Astrocyte (in vitro differentiated cells and primary cell): Measurements from ENCODE around the gene GPATCH8. TPM values are rescaled to one million over a fixed set of nuclear protein-coding genes. Genes with fewer than 3 reads are reported as not detected.
A peak's percentile ranks its signal among the peaks of the same experiment; 100 is the strongest.

Experiments
- DNase-seq: peaks from one replicate; pipeline ENCODE4 v3.0.0-alpha.2; 2010; ENCODE audit warnings: low read depth
- FAIRE-seq: peaks from 2 replicates; lab custom pipeline; 2011; peaks lifted over from hg19 to GRCh38; lab: Jason Lieb, UNC
- H2AFZ ChIP-seq: 2 replicates; pipeline ENCODE4 v1.6.0; 2012; ENCODE audit warnings: low read depth, low read length, inconsistent platforms
- H3K27ac ChIP-seq: 2 replicates; pipeline ENCODE4 v1.5.1; 2011; ENCODE audit warnings: low read depth, low read length, inconsistent platforms
- H3K27me3 ChIP-seq: 2 replicates; pipeline ENCODE4 v1.6.0; 2011; ENCODE audit warnings: low read length, inconsistent platforms; ENCODE audit not compliant: insufficient read depth
- H3K36me3 ChIP-seq: 2 replicates; pipeline ENCODE4 v1.5.1; 2011; ENCODE audit warnings: low read length, inconsistent platforms; ENCODE audit not compliant: insufficient read depth
- H3K4me1 ChIP-seq: 2 replicates; pipeline ENCODE4 v1.5.1; 2011; ENCODE audit warnings: low read length, inconsistent platforms; ENCODE audit not compliant: insufficient read depth
- H3K4me2 ChIP-seq: 2 replicates; pipeline ENCODE4 v1.6.0; 2012; ENCODE audit warnings: low read length, inconsistent platforms
- H3K4me3 ChIP-seq: 2 replicates; pipeline ENCODE4 v1.5.1; 2011; ENCODE audit warnings: low read depth, mild to moderate bottlenecking, low read length, inconsistent platforms; ENCODE audit not compliant: insufficient read depth
- H3K79me2 ChIP-seq: 2 replicates; pipeline ENCODE4 v1.6.0; 2012; ENCODE audit warnings: mild to moderate bottlenecking, low read length, inconsistent platforms; ENCODE audit not compliant: insufficient read depth
- H3K9ac ChIP-seq: 2 replicates; pipeline ENCODE4 v1.6.0; 2012; ENCODE audit warnings: mild to moderate bottlenecking, low read length, inconsistent platforms
- H3K9me3 ChIP-seq: 2 replicates; pipeline ENCODE4 v1.5.1; 2012; ENCODE audit warnings: low read depth, mild to moderate bottlenecking, low read length, inconsistent platforms; ENCODE audit not compliant: insufficient read depth
- H4K20me1 ChIP-seq: 2 replicates; pipeline ENCODE4 v1.6.0; 2012; ENCODE audit warnings: low read length, inconsistent platforms; ENCODE audit not compliant: insufficient read depth
- H3K27ac Mint-ChIP-seq: one replicate; pipeline ENCODE4 v1.8.0; 2021; ENCODE audit warnings: mild to moderate bottlenecking, mixed read lengths; ENCODE audit not compliant: unreplicated experiment
- H3K27me3 Mint-ChIP-seq: one replicate; pipeline ENCODE4 v1.8.0; 2021; ENCODE audit warnings: low read depth, mixed read lengths; ENCODE audit not compliant: unreplicated experiment
- H3K36me3 Mint-ChIP-seq: one replicate; pipeline ENCODE4 v1.8.0; 2021; ENCODE audit warnings: low read depth, mixed read lengths; ENCODE audit not compliant: unreplicated experiment
- H3K4me1 Mint-ChIP-seq: one replicate; pipeline ENCODE4 v1.8.0; 2021; ENCODE audit warnings: low read depth, mixed read lengths; ENCODE audit not compliant: unreplicated experiment
- H3K4me3 Mint-ChIP-seq: one replicate; pipeline ENCODE4 v1.8.0; 2021; ENCODE audit warnings: mild to moderate bottlenecking, moderate library complexity, mixed read lengths; ENCODE audit not compliant: unreplicated experiment
- H3K9me3 Mint-ChIP-seq: one replicate; pipeline ENCODE4 v1.8.0; 2021; ENCODE audit warnings: mild to moderate bottlenecking, mixed read lengths; ENCODE audit not compliant: unreplicated experiment
- CTCF ChIP-seq: IDR thresholded peaks from 2 replicates; pipeline ENCODE4 v1.5.1; 2011; ENCODE audit warnings: low read depth, mild to moderate bottlenecking, inconsistent platforms, low read length, moderate library complexity; ENCODE audit not compliant: insufficient read depth
- EZH2 ChIP-seq: IDR thresholded peaks from 2 replicates; pipeline ENCODE4 v1.6.1; 2012; ENCODE audit warnings: mild to moderate bottlenecking, low read length, inconsistent platforms; ENCODE audit not compliant: insufficient read depth
- total RNA-seq: library from RNA; stranded (reverse); gene quantifications from 2 replicates; pipeline ENCODE4 v1.2.1, GENCODE V29; 2021

The GPATCH8 gene
- total RNA-seq, 1 donor from 2014 or later: 43.3 TPM

- Histone ChIP-seq H3K36me3 (no peaks in the 10 kb centered on the region), H4K20me1 (peaks cover 41% of the 10 kb centered on the region), H3K9me3 (no peaks in the 10 kb centered on the region), H3K27ac (peak overlapping the region; percentile 3), H3K9ac (peak overlapping the region; percentile 87), H3K27me3 (peaks cover 13% of the 10 kb centered on the region), H3K4me3 (peak overlapping the region; percentile 70), H3K4me2 (peak overlapping the region; percentile 97), H2AFZ (peak overlapping the region; percentile 92), H3K4me1 (peaks cover 18% of the 10 kb centered on the region), H3K79me2 (peaks cover 6% of the 10 kb centered on the region)
- H3K9me3 Mint-ChIP-seq: no peaks in the 10 kb centered on the region
- H3K4me1 Mint-ChIP-seq: peaks cover 15% of the 10 kb centered on the region
- FAIRE-seq: no peak
- peaks cover 26% of the 10 kb centered on the region for H3K27me3 Mint-ChIP-seq
- H3K36me3 Mint-ChIP-seq: no peaks in the 10 kb centered on the region
- peak overlapping the region; percentile 85 for H3K4me3 Mint-ChIP-seq
- DNase-seq: no peak
- H3K27ac Mint-ChIP-seq: peak overlapping the region; percentile 53
- TF ChIP-seq CTCF (no peak), EZH2 (no peak)
Measured at GRCh38 chr17:44362949-44363612, 140.1 kb downstream of the GPATCH8 start.

GRCh38 chr17:44362459-44362948, 140.7 kb downstream of the GPATCH8 start:
- peak overlapping the region; percentile 70 for H3K4me3 ChIP-seq
- H3K79me2 ChIP-seq: peaks cover 6% of the 10 kb centered on the region
- peaks cover 45% of the 10 kb centered on the region for H4K20me1 ChIP-seq
- H3K27me3 ChIP-seq: peaks cover 13% of the 10 kb centered on the region
- H3K9me3 ChIP-seq: no peaks in the 10 kb centered on the region
- DNase-seq (no peak), FAIRE-seq (no peak)
- peak overlapping the region; percentile 97 for H3K4me2 ChIP-seq
- no peak overlapping the region for H3K27ac ChIP-seq
- Mint-ChIP-seq H3K4me1 (peaks cover 15% of the 10 kb centered on the region), H3K27me3 (peaks cover 22% of the 10 kb centered on the region), H3K4me3 (peak overlapping the region; percentile 82), H3K36me3 (peaks cover 2% of the 10 kb centered on the region), H3K9me3 (no peaks in the 10 kb centered on the region), H3K27ac (no peak overlapping the region)
- H3K9ac ChIP-seq: peak overlapping the region; percentile 87
- H3K36me3 ChIP-seq: no peaks in the 10 kb centered on the region
- no peak for TF ChIP-seq CTCF
- no peak for TF ChIP-seq EZH2
- H3K4me1 ChIP-seq: peaks cover 18% of the 10 kb centered on the region
- peak overlapping the region; percentile 92 for H2AFZ ChIP-seq
